ENCODE results near the gene DNMT3A. TPM values are rescaled to one million over a fixed set of nuclear protein-coding genes. Genes with fewer than 3 reads are reported as not detected.
A peak's percentile ranks its signal among the peaks of the same experiment; 100 is the strongest.

Gene DNMT3A
- polyA plus RNA-seq, 3 donors: 77.2 to 91.0 (median 86.6) TPM

DNA sequence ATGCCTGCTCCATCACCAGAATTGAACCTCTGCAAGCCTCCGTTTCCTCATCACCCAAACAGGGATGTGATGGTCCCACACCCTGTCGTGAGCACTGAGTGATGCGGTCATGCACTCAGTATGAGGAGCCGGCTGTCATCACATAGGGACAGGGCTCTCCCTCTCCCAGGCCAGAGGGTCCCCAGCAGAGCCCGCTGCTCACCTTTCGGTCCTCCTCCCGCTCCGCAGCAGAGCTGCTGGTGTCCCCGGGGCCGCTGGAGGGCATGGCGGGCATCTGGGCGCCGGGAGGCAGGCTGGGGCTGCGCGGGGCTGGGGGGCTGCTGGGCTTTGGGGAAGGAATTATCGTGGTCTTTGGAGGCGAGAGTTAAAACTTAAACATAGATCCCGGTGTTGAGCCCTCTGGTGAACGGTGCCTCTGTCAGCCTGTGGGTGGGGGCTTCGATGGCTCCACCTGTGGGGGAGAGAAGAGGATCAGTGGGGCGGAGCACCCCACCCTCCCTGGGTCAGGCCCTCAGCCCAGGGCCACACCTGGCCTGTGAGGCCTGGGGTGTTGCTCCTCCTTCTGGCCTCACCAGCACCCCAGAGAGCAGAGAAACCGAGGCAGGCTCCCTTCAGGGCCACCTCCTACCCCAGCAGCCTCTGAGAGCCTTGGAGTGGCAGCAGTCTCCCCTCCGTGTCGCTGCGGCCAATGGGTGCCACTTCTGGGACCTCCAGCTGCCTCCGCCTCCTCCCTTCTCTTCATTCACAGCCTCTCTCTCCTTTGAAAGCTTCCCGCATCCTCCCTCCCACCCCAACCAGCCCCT is 27.8 kb downstream of the DNMT3A start:
- no peak for DNase-seq (ENCODE audit: extremely low read depth in 1 of 11, low read depth in 9 of 11, low spot score in 4 of 11)

DNA sequence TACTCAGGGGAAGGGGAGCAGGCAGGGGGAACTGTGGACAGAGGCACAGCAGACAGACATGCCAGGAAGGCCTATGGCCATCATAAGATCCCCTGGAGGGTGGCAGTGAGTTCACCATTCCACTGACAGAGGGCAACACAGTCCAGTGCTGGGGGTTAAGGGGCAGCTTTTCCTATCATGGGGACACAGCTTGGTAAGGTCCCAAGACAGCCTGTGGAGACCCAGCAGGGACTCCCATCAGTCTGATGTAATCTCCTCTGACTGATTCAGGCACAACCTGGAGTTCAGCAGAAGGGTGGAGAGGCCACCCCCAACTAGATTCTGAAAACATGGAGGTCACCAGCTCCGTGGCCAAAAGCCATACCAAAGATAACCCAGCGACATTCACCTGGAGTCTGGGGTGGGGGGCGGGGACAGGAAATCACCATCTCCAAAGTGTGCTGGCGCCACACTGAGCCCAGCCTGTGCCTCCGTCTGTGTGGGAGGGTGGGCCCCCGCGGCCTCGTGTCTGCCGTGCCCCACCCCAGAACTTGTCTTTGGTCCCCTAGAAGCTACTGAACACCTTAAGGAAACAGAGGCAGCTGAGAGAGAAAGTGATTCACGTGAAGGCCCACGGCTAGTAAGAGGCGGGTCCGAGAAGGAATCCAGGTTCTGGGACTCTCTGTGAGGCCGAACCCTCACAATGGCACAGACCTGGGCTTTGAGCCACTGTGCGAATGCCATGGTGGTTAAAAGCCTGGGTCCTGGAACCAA is 28.6 kb downstream of the DNMT3A start:
- DNase-seq (ENCODE audit: extremely low read depth in 1 of 11, low read depth in 9 of 11, low spot score in 4 of 11): no peak

DNA sequence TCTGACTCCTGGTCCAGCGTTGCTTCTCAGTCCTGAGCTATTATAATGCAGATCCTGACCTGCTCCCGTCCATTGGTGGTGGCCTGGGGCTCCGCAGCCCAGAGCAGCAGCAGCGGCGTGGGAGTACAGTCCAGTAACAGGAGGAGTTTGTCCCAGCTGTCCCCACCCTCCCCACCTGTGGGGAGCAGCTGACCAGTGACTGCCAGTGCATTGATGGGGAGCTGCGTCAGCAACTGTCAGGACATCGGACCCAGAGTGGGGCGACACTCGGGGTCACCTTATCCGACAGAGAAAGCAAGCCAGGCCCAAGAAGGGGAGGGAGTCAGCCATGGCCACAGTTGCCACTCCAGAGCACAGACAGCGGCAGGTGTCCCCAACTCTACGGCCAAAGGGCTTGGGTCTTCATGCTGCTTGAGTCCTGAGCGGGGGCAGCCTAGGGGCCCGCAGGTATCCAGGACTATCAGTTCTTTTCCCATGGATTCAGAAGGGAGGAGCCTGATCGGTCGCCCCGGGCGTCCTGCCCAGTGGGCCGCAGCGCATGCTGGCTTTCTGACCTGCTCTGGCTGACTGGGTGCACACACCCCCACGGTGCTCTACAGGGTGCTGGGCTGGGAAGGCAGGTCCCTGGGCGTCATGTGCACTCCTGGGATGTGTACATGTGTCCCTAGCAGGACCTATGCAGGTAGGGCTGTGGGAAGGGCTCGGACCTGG is 29.7 kb downstream of the DNMT3A start:
- no peak for DNase-seq (ENCODE audit: extremely low read depth in 1 of 11, low read depth in 9 of 11, low spot score in 4 of 11)

DNA sequence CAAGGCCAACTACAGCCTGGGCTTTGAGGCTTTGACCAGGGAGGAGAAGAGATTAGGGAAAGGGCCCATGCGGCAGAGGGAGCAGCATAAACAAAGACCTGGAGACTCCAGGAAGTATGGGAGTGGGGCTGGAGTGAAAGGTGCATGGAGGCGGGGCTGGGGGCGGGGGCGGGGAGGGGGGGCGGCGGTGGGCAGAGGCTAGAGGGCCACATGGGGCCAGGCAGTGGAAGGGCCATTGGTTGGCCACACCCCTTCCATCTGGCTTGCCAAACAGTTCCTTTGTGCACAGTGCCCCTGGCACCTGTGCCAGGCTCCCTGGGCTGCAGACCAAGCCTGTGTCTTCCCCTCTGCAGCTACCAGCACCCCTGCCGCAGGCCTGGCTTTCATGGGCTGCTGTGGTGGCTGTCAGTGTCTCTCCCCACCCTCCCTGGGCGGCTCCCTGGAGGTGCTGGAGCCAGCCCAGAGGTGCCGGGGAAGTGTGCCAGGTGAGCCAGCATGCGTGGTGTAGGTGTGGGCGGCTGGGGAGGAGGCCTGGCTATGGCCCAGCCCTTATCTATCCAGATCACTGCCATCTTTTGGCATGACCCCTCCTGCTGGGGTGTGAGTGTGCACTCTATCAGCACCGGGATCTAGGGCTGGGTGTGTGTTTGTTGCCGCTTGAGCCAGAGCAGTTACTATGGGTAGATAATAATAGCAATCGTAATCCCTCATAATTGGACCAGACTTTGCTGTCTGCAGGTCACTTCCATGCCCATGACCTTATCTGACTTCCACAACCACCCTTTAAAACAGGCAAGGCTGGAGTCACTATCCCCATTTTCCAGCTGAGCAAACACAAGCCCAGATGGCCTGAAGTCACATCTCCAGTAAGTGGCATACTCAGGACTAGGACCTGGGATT is 30.5 kb downstream of the DNMT3A start:
- DNase-seq (ENCODE audit: extremely low read depth in 1 of 11, low read depth in 9 of 11, low spot score in 4 of 11): no peak

DNA sequence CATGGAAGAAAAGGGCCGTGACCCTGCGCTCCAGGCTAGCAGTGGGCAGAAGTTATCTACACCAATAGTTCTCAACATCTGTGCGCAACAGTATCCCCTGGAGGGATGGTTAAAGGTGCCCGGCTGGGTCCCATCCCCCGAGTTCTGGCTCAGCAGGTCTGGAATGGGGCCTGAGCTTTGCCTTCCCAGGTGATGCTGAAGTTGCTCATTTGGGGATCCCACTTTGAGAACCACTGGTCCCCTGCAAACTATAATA is 31.1 kb downstream of the DNMT3A start:
- DNase-seq (ENCODE audit: extremely low read depth in 1 of 11, low read depth in 9 of 11, low spot score in 4 of 11): no peak

DNA sequence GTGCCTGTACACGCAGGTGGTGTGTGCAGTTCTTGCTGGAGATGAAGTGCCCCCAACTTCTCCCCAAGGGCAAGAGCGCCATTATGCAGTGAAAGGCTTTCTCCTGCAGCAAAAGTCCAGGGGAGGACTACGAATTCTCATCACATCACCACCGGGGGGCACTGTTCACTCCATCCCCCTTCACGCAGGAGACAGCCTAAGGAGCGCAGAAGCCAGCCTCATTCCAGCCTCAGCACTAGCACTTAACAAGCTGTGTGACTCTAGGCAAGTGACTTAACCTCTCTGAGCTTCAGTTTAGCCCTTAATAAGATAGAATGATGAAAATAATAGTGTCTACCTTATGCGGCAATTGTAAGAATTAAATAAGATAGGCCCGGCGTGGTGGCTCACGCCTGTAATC is 32.3 kb downstream of the DNMT3A start:
- no peak for DNase-seq (ENCODE audit: extremely low read depth in 1 of 11, low read depth in 9 of 11, low spot score in 4 of 11)

DNA sequence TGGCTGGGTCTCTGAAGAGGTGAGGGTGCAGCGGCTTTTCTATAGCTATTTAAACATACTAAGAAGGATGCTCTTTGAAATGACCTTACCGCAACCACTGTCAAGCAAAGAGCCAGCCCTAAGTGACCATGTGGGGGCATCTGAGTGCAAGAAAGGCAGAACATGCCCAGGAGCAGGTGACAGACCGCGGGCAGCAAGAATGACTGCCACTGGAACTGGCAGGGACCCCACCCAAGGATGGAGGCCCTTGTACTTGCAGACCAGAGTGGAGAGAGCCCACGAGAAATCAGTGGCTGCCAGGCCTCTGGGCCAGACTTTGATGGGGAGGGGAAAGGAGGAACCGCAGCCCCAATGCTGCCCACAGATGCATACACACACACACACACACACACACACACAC is 33.1 kb downstream of the DNMT3A start:
- DNase-seq (ENCODE audit: extremely low read depth in 1 of 11, low read depth in 9 of 11, low spot score in 4 of 11): no peak

DNA sequence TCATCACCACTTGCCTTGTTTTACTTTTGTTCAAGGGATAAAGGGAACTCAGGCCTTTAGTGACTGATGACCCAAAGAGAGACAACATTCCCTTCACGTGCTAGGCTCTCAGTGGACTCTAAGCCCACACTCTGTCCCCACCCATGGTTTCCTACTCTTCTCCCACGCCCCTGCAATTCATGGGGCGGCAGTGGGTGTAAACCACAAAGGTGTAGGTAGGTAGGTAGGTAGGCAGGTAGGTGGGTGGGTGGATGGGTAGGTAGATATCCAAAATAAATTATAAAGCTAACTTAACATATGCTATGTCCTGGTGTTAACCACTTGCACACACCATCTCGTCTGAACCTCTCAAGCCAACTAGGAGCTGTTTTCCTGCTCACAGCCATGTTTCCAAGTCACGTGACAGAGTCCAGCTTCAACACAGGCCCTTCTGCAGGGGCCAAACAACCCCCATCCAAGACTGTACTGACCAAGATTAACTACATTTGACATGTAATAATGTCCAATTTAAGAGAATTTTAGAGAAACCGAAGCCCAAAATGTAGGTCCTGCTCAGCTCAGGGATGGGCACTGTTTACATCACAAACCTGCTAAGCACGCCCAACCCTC is 33.7 kb downstream of the DNMT3A start:
- DNase-seq (ENCODE audit: extremely low read depth in 1 of 11, low read depth in 9 of 11, low spot score in 4 of 11): no peak

DNA sequence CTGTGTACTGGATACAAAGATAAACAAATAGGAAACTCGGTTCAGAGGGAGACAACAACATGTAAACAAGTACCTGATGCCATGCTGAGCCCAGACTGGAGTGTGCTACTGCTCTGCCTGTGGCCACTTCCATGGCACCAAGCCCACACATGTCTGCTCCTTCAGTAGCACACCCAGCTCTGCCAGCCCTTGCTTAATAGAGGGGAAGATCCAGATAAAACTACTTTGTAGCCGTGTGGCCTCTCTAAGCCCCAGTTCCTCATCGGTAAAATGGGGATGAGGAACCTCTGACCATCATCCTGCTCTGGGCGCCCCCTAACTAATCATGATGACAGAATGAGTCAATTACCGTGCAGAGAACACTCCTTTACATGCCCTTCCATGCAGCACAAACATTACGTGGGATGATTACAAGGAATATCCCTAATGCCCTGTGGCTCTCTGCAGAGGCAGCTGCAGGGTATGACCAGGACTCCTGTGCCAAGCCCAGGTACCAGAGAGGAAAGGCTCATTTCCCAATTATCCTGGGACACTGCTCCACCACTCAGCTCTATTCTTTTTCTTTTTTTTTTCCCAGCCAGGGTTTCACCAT is 34.9 kb downstream of the DNMT3A start:
- no peak for DNase-seq (ENCODE audit: extremely low read depth in 1 of 11, low read depth in 9 of 11, low spot score in 4 of 11)

DNA sequence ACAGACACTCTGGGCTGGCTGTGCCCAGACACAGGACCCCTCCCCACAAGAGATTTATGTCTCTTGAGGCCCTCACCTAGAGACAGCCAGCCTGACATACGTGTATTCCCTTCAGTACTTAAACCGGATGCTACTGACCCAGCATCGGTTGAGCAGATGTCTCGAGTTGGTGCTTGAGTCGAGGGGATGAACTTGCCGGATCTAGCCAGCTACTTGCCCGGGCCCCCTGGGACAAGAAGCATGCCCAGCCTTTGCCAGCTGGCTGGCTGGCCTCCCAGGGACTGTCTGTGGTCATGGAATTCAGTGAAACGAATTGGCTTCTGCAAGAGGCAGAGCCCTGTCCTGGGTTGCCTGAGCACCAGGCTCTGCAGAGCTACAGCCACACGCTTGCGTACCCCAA is 36.0 kb downstream of the DNMT3A start:
- DNase-seq (ENCODE audit: extremely low read depth in 1 of 11, low read depth in 9 of 11, low spot score in 4 of 11): no peak

DNA sequence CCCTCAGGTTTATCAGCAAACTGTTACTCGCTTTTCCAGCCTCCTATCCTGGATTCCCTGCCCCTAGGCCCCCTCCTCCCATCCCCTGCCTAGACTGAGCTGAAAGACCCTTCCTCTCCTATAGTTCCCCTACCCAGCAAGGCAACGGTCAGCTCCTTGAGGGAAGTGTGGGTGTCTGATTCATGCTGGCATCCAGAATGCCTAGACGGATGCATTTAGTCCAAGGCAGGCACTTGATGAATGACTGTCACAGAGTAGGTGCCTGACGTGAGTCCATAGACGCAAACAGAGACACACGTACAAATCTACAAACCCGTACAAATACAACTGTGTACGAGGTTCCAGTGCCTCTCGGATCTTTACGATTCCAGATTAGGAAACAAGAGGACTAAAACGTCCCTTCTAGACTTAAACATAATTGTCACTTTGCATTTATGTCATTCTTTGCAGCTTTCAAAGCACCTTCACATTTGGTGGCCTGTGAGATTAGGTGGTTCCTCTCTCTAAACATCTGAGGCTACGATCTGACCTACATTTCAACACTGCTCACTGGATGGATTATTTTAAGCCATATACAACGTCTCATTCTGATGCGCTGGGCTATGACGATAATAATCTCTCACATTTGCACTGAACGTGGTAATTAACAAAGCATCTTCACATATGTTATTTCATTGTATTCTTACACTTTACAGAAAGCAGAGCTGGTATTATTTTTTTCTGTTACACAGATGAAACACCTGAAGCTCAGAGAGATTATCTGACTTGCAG is 36.7 kb downstream of the DNMT3A start:
- no peak for DNase-seq (ENCODE audit: extremely low read depth in 1 of 11, low read depth in 9 of 11, low spot score in 4 of 11)

DNA sequence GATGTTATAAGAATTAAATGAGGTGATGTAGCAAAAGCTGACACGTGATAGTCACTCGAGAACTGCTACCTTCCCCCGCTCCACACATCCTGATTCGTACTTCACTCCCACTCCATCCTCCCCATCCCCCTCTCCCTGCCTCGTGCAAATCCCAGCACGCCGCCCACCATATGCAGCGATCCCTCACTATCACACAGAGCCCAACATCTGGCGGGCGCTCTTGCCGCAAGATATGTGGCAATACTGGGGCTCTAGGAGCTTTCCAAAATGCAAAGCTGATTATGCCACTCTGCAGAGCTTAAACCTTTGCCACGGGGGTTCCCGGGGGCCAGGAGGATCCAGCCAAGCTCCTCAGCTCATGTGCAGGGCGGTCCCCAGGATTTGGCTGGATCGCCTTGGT is 37.4 kb downstream of the DNMT3A start:
- no peak for DNase-seq (ENCODE audit: extremely low read depth in 1 of 11, low read depth in 9 of 11, low spot score in 4 of 11)

DNA sequence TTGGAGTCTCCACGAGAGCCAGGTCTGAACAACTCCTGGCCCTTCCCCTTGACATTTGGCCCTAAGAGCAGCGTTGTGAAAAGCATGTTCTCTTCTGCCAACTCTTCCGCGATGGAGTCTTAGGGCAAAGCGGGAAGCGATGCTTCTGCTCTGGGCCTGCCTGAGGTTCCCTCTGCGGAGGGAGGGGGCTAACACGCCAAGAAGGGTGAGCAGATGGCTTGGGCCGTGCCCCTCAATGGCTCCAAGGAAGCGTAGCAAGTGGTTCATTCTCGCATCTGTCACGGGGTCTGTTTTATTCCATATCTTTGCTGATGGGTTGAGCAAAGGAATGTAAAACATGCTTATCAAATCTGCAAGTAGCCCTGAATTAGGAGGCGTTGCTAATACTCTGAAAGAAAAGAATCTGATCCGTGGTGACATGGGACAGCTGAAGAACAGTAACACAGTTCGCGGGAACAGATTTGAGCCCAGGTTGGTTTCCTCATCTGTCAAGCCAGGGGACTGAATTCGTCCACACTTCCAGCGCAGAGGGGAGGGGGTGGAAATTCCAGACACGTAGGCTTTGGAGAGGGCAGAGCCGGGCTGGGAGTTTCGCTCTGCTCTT is 38.0 kb downstream of the DNMT3A start:
- peak in 1 of 11 donors; percentile 51 for DNase-seq (ENCODE audit: extremely low read depth in 1 of 11, low read depth in 9 of 11, low spot score in 4 of 11)

DNA sequence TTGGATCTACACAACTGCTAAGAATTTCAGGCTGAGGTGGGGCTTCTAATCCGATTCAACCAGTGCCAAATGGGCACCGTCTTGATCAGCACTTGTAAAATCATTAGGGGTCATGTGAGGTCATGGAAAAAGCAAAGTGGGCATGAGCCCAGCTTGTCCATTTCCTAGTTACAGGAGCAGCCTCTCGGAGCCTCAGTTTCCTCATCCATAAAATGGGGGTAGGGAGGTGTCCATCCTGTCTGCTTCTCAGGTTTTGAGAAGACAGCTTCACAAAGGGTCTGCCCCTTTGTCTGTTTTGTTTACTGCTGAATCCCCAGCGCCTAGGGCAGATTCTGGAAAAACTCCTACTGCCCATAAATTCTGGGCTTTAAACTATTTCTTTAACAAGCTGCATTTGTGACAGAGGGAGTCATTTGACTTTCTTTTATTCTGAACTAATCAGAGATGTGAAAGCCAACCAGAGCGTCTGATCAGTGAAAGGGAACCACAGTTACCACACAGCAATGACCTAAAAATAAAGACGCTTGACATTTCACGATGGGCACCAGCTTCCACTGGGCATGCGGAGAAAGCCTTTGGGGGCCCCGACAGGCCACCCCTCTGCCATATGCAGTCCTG is 38.9 kb downstream of the DNMT3A start:
- DNase-seq (ENCODE audit: extremely low read depth in 1 of 11, low read depth in 9 of 11, low spot score in 4 of 11): no peak

DNA sequence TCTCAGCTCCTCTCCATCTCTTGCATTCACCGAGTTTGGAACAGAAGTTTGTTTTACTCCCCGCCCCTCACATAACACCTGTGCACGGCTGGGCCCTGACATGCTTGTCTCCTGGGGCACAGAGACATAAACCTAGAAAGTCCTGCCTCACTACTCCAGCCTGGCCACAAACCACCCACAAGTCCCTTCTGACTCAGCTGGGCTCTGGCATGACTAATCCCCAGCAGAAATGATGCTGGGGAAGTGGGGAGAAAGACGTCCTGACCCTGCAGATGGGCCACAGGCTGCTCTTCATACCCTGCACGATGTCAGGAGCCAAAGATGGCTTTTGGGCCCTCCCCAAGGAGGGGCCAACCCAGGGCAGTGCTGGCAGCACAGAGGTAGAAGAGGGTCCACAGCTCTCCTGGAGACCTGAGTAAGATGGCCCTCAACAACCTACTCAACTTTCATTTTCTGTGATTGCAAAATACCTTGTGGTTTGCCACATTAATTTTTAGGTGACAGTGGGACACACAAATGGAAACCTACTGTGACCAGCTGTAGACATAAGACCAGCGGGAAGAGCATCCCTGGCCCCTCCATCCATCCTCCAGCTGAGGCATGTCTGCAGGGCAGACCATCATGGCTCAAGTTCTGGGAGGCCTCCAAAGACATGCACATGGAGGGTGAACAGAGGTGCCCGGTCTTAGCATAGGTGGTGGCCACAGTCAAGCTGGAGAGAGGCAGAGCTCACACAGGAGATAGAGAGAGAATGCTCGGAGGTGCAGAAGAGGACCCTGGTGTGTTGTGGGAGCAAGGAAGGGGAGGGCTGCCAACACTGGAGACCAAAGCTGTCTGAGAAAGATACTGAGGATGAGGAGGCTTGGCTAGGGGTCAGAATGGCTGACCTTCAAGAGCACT is 40.0 kb downstream of the DNMT3A start:
- DNase-seq (ENCODE audit: extremely low read depth in 1 of 11, low read depth in 9 of 11, low spot score in 4 of 11): no peak

DNA sequence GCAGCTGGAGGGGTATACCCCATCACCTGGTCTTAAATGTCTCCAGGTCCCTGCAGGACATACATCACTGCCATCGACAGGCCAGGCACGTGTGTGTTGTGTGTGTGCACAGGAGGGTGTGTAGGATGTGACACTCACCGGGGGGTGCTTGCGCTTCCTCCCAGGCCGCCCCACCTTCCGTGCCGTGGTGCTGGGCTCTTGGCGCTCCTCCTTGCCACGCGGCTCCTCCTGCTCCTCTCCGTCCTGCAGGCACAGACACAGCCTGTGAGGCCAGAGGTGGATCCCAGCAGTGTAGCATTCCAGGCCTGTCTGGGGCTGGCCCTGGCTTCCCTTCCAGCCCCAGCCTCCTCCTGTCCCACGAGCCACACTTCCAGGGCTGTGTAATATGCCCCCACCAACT is 41.7 kb downstream of the DNMT3A start:
- no peak for DNase-seq (ENCODE audit: extremely low read depth in 1 of 11, low read depth in 9 of 11, low spot score in 4 of 11)
